Mucosa of rectum (tissue), 2 donors: ENCODE results near the gene AUP1.

Experiments
- H3K27ac ChIP-seq, 2 donors: one replicate each; pipeline ENCODE4 v1.7.0; 2013; ENCODE audit warnings: inconsistent platforms in 2 of 2, low read depth in 2 of 2, low read length in 2 of 2
- H3K27me3 ChIP-seq, 2 donors: one replicate each; pipeline ENCODE4 v1.7.0; 2013; ENCODE audit warnings: low read length in 2 of 2; ENCODE audit not compliant: control insufficient read depth in 2 of 2, insufficient read depth in 2 of 2
- H3K36me3 ChIP-seq, 2 donors: one replicate each; pipeline ENCODE4 v1.7.0; 2013; ENCODE audit warnings: low read length in 2 of 2; ENCODE audit not compliant: control insufficient read depth in 2 of 2, insufficient read depth in 2 of 2
- H3K4me1 ChIP-seq, 2 donors: one replicate each; pipeline ENCODE4 v1.7.0; 2013; ENCODE audit warnings: low read length in 2 of 2, mild to moderate bottlenecking in 1 of 2; ENCODE audit not compliant: control insufficient read depth in 2 of 2, insufficient read depth in 2 of 2
- H3K4me3 ChIP-seq, 2 donors: one replicate each; pipeline ENCODE4 v1.7.0; 2013; ENCODE audit warnings: low read length in 2 of 2
- H3K9ac ChIP-seq, 2 donors: one replicate each; pipeline ENCODE4 v1.7.0; 2013; ENCODE audit warnings: low read length in 2 of 2, low read depth in 1 of 2, mild to moderate bottlenecking in 1 of 2
- H3K9me3 ChIP-seq, 2 donors: one replicate each; pipeline ENCODE4 v1.7.0; 2013; ENCODE audit warnings: low read length in 2 of 2; ENCODE audit not compliant: control insufficient read depth in 2 of 2
- donor health status: healthy.
- donor health status: Normal muscosa, but diverticular disease.

Gene AUP1

GRCh38 chr2:74498500-74499266, 30.8 kb downstream of the AUP1 start:
- Histone ChIP-seq H3K27me3 (peaks cover 14 to 34% of the 10 kb centered on the region in 2 donors), H3K9ac (peak overlapping the region in 1 of 2 donors; percentile 33), H3K36me3 (peaks cover under 1 to 2% of the 10 kb centered on the region in 2 donors), H3K4me3 (peak overlapping the region; percentile 63 to 73), H3K4me1 (peaks cover 29 to 36% of the 10 kb centered on the region in 2 donors), H3K9me3 (no peaks in the 10 kb centered on the region), H3K27ac (no peak overlapping the region)

- Histone ChIP-seq H3K36me3 (peaks cover 8 to 9% of the 10 kb centered on the region in 2 donors), H3K27ac (no peak overlapping the region), H3K4me1 (peaks cover 25 to 30% of the 10 kb centered on the region in 2 donors), H3K27me3 (peaks cover 14 to 34% of the 10 kb centered on the region in 2 donors), H3K9me3 (no peaks in the 10 kb centered on the region), H3K9ac (peak overlapping the region; percentile 26 to 33), H3K4me3 (peak overlapping the region; percentile 63 to 73)
Observed at GRCh38 chr2:74497777-74498499, 31.6 kb downstream of the AUP1 start.

GRCh38 chr2:74496997-74497776, 32.3 kb downstream of the AUP1 start:
- H3K4me1 ChIP-seq, result peaks cover 25 to 29% of the 10 kb centered on the region in 2 donors
- H3K4me3 ChIP-seq, result peak overlapping the region; percentile 63 to 73
- H3K9me3 ChIP-seq, result no peaks in the 10 kb centered on the region
- peaks cover 15 to 16% of the 10 kb centered on the region in 2 donors for H3K36me3 ChIP-seq
- H3K27ac ChIP-seq, result no peak overlapping the region
- H3K27me3 ChIP-seq, result peaks cover 14 to 34% of the 10 kb centered on the region in 2 donors
- H3K9ac ChIP-seq, result peak overlapping the region in 1 of 2 donors; percentile 33

GRCh38 chr2:74495440-74495839, 34.1 kb downstream of the AUP1 start:
- peaks cover 32 to 34% of the 10 kb centered on the region in 2 donors for H3K36me3 ChIP-seq
- H3K4me1 ChIP-seq, result peaks cover 25% of the 10 kb centered on the region in 2 donors
- no peaks in the 10 kb centered on the region for H3K9me3 ChIP-seq
- H3K4me3 ChIP-seq, result no peak overlapping the region
- H3K27me3 ChIP-seq, result peaks cover 11 to 34% of the 10 kb centered on the region in 2 donors
- H3K27ac ChIP-seq, result no peak overlapping the region
- no peak overlapping the region for H3K9ac ChIP-seq

GRCh38 chr2:74493546-74493945, 36.0 kb downstream of the AUP1 start:
- Histone ChIP-seq H3K9me3 (no peaks in the 10 kb centered on the region), H3K27me3 (peaks cover 2 to 16% of the 10 kb centered on the region in 2 donors), H3K4me3 (no peak overlapping the region), H3K9ac (no peak overlapping the region), H3K27ac (no peak overlapping the region), H3K36me3 (peaks cover 40 to 43% of the 10 kb centered on the region in 2 donors), H3K4me1 (peaks cover 11% of the 10 kb centered on the region in 2 donors)

- no peaks in the 10 kb centered on the region for H3K27me3 ChIP-seq
- no peaks in the 10 kb centered on the region for H3K9me3 ChIP-seq
- no peaks in the 10 kb centered on the region for H3K4me1 ChIP-seq
- no peak overlapping the region for H3K4me3 ChIP-seq
- no peak overlapping the region for H3K9ac ChIP-seq
- peaks cover 43 to 45% of the 10 kb centered on the region in 2 donors for H3K36me3 ChIP-seq
- H3K27ac ChIP-seq, result no peak overlapping the region
Observed at GRCh38 chr2:74491648-74492544, 37.6 kb downstream of the AUP1 start.

GRCh38 chr2:74489906-74490305, 39.6 kb downstream of the AUP1 start:
- Histone ChIP-seq H3K36me3 (peaks cover 46 to 50% of the 10 kb centered on the region in 2 donors), H3K27ac (no peak overlapping the region), H3K9me3 (no peaks in the 10 kb centered on the region), H3K4me3 (no peak overlapping the region), H3K4me1 (no peaks in the 10 kb centered on the region), H3K9ac (no peak overlapping the region), H3K27me3 (no peaks in the 10 kb centered on the region)

GRCh38 chr2:74488643-74489481, 40.6 kb downstream of the AUP1 start:
- no peak overlapping the region for H3K27ac ChIP-seq
- H3K9me3 ChIP-seq, result no peaks in the 10 kb centered on the region
- H3K4me3 ChIP-seq, result no peak overlapping the region
- no peaks in the 10 kb centered on the region for H3K27me3 ChIP-seq
- peaks cover 46 to 50% of the 10 kb centered on the region in 2 donors for H3K36me3 ChIP-seq
- no peak overlapping the region for H3K9ac ChIP-seq
- no peaks in the 10 kb centered on the region for H3K4me1 ChIP-seq
